Lung (tissue), 12 donors: ENCODE results near the gene TBC1D17. TPM values are rescaled to one million over a fixed set of nuclear protein-coding genes. Genes with fewer than 3 reads are reported as not detected.

Experiments
- ATAC-seq: fragments of 200-7000 bp; cut with Tn5 transposase; one replicate; pipeline ENCODE4 v1.9.1; 2020; ENCODE audit warnings: moderate number of reproducible peaks; ENCODE audit not compliant: insufficient read depth, low FRiP score
- DNase-seq, 3 donors: peaks; one replicate each; pipeline ENCODE4 v3.0.0-alpha.2; 2013 to 2017
- H3K27ac ChIP-seq, 2 donors: one replicate each; pipeline ENCODE4 v1.5.1; 2013; ENCODE audit warnings: mild to moderate bottlenecking in 2 of 2, moderate library complexity in 2 of 2, control low read depth in 1 of 2, inconsistent platforms in 1 of 2, low read depth in 1 of 2, low read length in 1 of 2
- H3K27me3 ChIP-seq, 3 donors: one replicate each; pipeline ENCODE4 v1.5.1; 2013; ENCODE audit warnings: low read length in 2 of 3; ENCODE audit not compliant: control insufficient read depth in 3 of 3, insufficient read depth in 3 of 3
- H3K36me3 ChIP-seq, 4 donors: one replicate each; pipeline ENCODE4 v1.5.1; 2013; ENCODE audit warnings: low read length in 4 of 4, mild to moderate bottlenecking in 1 of 4, moderate library complexity in 1 of 4; ENCODE audit not compliant: control insufficient read depth in 4 of 4, insufficient read depth in 4 of 4
- H3K4me1 ChIP-seq, 5 donors: one replicate each; pipeline ENCODE4 v1.5.1; 2013; ENCODE audit warnings: low read length in 5 of 5, mild to moderate bottlenecking in 2 of 5, moderate library complexity in 1 of 5; ENCODE audit not compliant: control insufficient read depth in 5 of 5, insufficient read depth in 5 of 5
- H3K4me3 ChIP-seq: one replicate; pipeline ENCODE4 v1.5.1; 2013; ENCODE audit warnings: mild to moderate bottlenecking, control low read depth, moderate library complexity
- H3K9ac ChIP-seq, 2 donors: one replicate each; pipeline ENCODE4 v1.5.1; 2013; ENCODE audit warnings: low read length in 2 of 2, control low read depth in 1 of 2; ENCODE audit not compliant: insufficient read depth in 1 of 2
- H3K9me3 ChIP-seq, 4 donors: one replicate each; pipeline ENCODE4 v1.5.1; 2013; ENCODE audit warnings: low read length in 3 of 4, mild to moderate bottlenecking in 1 of 4, moderate library complexity in 1 of 4; ENCODE audit not compliant: control insufficient read depth in 4 of 4, insufficient read depth in 3 of 4
- WGBS, 2 donors: extraction: QIAGEN DNeasy Blood & Tissue Kit; methylation state at CpG; one replicate each; pipeline ENCODE4 v1.1.7; 2013; 5-methylcytosine and 5-hydroxymethylcytosine counted together
- polyA plus RNA-seq, 2 donors: library from polyadenylated mRNA; stranded (reverse); fragments of 200-250 nt; gene quantifications; one replicate each; pipeline ENCODE4 v1.2.1, GENCODE V29; 2013
- total RNA-seq, 2 donors: library from RNA; depleted of rRNA in 1 of 2; stranded (reverse); fragments of >200 nt in 1 of 2; gene quantifications; one replicate each; pipeline ENCODE4 v1.2.1, GENCODE V29; 2014 to 2021
- TF ChIP-seq, protein P1 (sequence below): IDR thresholded peaks from 2 replicates; pipeline ENCODE4 v1.5.1; 2012; ENCODE audit warnings: mild to moderate bottlenecking; ENCODE audit errors: control extremely low read depth, extremely low read depth
- donor health status: control.
- donor health status: control.
- donor health status: Bipolar disorder and iron deficiency.
- donor health status: healthy.
- donor health status: DM: yes; HTN: yes; CAD: no.

The TBC1D17 gene
- total and polyA plus RNA-seq, 4 donors = 23.3 to 52.9 (median 32.4) TPM

DNA sequence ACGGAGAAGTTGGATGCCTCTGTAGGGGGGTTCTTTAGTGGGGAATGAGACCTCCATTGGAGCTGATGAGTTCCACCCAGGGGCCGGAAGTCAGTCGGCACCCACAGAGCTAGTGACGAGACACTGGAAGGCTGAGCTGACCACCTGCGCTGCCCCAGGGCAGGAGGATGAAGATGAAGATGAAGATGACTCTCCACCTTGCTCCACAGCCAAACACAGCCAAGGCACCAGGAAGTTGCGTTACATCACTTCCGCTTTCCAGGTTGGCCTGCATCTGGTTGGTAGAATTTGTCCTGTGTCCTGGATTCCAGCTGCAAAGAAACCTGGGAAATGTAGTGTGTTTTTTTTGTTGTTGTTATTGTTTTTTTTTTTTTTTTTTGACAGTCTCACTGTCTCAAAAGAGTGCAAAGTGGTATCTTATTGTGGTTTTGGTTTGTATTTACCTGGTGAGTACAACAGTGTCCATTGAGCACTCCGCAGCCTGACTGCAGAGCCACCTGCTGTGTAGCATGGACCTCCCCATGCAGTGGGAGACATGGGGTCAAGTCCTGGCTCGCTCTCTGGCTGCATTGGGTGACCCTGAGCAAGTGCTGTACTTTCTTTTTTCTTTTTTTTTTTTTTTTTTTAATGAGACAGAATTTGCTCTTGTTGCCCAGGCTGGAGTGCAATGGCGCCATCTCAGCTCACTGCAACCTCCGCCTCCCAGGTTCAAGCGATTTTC lies 1.9 kb downstream of the TBC1D17 start:
- H3K27ac ChIP-seq = no peak overlapping the region
- H3K4me1 ChIP-seq = peaks cover 0 to 18% (median 7%) of the 10 kb centered on the region in 5 donors
- TF ChIP-seq, protein P1, sequence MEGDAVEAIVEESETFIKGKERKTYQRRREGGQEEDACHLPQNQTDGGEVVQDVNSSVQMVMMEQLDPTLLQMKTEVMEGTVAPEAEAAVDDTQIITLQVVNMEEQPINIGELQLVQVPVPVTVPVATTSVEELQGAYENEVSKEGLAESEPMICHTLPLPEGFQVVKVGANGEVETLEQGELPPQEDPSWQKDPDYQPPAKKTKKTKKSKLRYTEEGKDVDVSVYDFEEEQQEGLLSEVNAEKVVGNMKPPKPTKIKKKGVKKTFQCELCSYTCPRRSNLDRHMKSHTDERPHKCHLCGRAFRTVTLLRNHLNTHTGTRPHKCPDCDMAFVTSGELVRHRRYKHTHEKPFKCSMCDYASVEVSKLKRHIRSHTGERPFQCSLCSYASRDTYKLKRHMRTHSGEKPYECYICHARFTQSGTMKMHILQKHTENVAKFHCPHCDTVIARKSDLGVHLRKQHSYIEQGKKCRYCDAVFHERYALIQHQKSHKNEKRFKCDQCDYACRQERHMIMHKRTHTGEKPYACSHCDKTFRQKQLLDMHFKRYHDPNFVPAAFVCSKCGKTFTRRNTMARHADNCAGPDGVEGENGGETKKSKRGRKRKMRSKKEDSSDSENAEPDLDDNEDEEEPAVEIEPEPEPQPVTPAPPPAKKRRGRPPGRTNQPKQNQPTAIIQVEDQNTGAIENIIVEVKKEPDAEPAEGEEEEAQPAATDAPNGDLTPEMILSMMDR = no peak
- WGBS, 2 donors = 93 to 97% methylated on average over 12 of the region's 12 CpGs
- H3K36me3 ChIP-seq = peaks cover 17 to 51% (median 44%) of the 10 kb centered on the region in 4 donors
- no peak overlapping the region for H3K9ac ChIP-seq
- DNase-seq (no peak), ATAC-seq (no peak)
- H3K4me3 ChIP-seq = no peak overlapping the region
- H3K9me3 ChIP-seq = peaks cover 0 to 2% (median 0%) of the 10 kb centered on the region in 4 donors
- H3K27me3 ChIP-seq = no peaks in the 10 kb centered on the region

DNA sequence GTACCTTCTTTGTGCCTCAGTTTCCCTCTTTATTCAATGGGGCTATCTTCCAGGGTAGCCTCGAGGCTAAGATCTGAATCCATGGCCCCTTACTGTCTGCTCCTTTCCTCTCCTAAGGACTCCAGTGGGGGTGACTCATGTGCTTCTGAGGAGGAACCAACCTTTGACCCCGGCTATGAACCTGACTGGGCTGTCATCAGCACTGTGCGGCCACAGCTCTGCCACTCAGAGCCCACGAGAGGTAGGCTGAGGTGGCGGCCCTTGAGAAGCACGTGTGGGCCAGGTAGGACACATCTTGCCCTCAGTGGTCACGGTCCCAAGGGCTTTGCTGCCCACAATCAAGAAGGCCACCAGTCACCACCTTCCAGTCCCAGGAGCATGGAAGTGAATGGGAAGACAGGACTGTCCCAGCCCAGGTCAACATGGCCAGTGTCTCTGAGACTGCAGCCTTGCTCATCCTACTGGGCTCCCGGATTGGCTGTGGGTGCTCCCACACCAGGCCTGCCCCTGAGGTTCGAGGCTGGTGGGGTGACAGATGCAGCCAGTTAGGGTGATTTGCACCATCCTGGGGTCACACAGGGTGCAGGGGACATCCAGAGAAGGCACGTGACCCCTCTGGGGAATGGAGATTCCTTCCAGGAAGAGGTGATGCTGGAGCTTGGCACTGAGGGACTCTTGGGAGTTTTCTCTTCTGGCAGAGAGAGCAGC lies 2.8 kb downstream of the TBC1D17 start:
- peaks cover 0 to 2% (median 0%) of the 10 kb centered on the region in 4 donors for H3K9me3 ChIP-seq
- H3K4me1 ChIP-seq = peaks cover 0 to 16% (median 6%) of the 10 kb centered on the region in 5 donors
- no peak for ATAC-seq
- 96 to 97% methylated on average over 10 of the region's 10 CpGs for WGBS, 2 donors
- TF ChIP-seq, protein P1 = no peak
- H3K27me3 ChIP-seq = no peaks in the 10 kb centered on the region
- H3K9ac ChIP-seq = no peak overlapping the region
- no peak overlapping the region for H3K4me3 ChIP-seq
- no peak for DNase-seq
- H3K36me3 ChIP-seq = peaks cover 17 to 54% (median 48%) of the 10 kb centered on the region in 4 donors
- H3K27ac ChIP-seq = no peak overlapping the region

DNA sequence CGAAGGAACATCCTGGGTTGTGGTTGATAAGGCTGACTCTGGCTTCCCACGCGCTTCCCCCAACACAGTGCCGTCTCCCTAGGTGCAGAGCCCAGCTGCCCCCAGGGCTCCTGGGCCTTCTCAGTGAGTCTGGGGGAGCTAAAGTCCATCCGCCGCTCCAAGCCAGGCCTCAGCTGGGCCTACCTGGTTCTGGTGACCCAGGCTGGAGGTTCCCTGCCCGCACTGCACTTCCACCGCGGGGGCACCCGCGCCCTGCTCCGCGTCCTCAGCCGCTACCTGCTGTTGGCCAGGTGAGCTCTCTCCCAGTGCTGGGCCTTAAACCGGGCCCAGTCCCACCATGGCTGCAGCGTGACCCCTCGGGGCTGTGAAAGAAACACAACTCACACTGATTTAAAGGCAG lies 3.7 kb downstream of the TBC1D17 start:
- Histone ChIP-seq H3K9ac (no peak overlapping the region), H3K27me3 (no peaks in the 10 kb centered on the region), H3K4me3 (no peak overlapping the region), H3K4me1 (peaks cover 0 to 10% (median 0%) of the 10 kb centered on the region in 5 donors), H3K27ac (no peak overlapping the region), H3K36me3 (peaks cover 17 to 56% (median 47%) of the 10 kb centered on the region in 4 donors), H3K9me3 (peaks cover 0 to 2% (median 0%) of the 10 kb centered on the region in 4 donors)
- no peak for ATAC-seq
- WGBS, 2 donors = 96 to 97% methylated on average over 17 of the region's 17 CpGs
- no peak for DNase-seq
- TF ChIP-seq, protein P1 = no peak
